Mesothelial cell of epicardium (in vitro differentiated cells): Measurements from ENCODE around the gene CTNS. TPM values are rescaled to one million over a fixed set of nuclear protein-coding genes. Genes with fewer than 3 reads are reported as not detected.

Experiments used
- DNase-seq, 2 experiments: peaks; one replicate each; pipeline ENCODE4 v3.0.0; 2021; ENCODE audit warnings: low spot score in 2 of 2; ENCODE audit not compliant: unreplicated experiment in 2 of 2
- H3K27ac Mint-ChIP-seq: 2 replicates; pipeline ENCODE4 v1.8.0; 2021; ENCODE audit warnings: mixed read lengths
- H3K27me3 Mint-ChIP-seq: 2 replicates; pipeline ENCODE4 v1.8.0; 2021; ENCODE audit warnings: low read depth, mixed read lengths
- H3K36me3 Mint-ChIP-seq: 2 replicates; pipeline ENCODE4 v1.8.0; 2021; ENCODE audit warnings: mixed read lengths
- H3K4me1 Mint-ChIP-seq: 2 replicates; pipeline ENCODE4 v1.8.0; 2021; ENCODE audit warnings: mixed read lengths
- H3K4me3 Mint-ChIP-seq: 2 replicates; pipeline ENCODE4 v1.8.0; 2021; ENCODE audit warnings: mild to moderate bottlenecking, moderate library complexity, mixed read lengths
- H3K9me3 Mint-ChIP-seq: 2 replicates; pipeline ENCODE4 v1.8.0; 2021; ENCODE audit warnings: mixed read lengths
- total RNA-seq: library from RNA; stranded (reverse); gene quantifications from 3 replicates; pipeline ENCODE4 v1.2.1, GENCODE V29; 2021
- TF ChIP-seq, protein P1 (sequence below): fragments of 200-600 bp; sonication (generic); IDR thresholded peaks from one replicate; pipeline ENCODE4 v1.5.0; 2021; ENCODE audit warnings: antibody characterized with exemption; ENCODE audit not compliant: unreplicated experiment

The CTNS gene
- total RNA-seq, 1 donor from 2014 or later, result 13.4 TPM

DNA sequence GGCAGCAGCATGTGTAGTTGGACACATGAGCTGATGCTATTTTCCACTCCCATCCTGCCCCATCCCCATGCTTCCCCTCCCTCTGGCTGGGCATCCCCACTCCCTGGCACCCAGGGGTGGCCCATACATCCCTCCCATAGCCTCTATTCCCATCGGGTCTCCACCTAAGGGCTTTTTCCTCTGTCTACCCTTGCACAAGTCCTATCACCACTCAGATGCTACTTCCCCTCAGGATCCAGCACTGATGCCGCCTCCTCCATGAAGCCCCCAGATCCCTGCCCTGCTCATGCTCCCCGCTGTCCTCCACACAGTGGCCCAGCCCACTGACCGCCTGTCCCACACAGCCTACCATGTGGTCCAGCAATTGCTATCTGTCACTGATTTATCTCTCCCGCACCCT is 43.2 kb upstream of the CTNS start:
- Mint-ChIP-seq H3K27me3 (no peaks in the 10 kb centered on the region), H3K4me1 (peaks cover 4% of the 10 kb centered on the region), H3K4me3 (no peak overlapping the region), H3K36me3 (peaks cover 13% of the 10 kb centered on the region), H3K27ac (no peak overlapping the region), H3K9me3 (no peaks in the 10 kb centered on the region)
- TF ChIP-seq, protein P1, sequence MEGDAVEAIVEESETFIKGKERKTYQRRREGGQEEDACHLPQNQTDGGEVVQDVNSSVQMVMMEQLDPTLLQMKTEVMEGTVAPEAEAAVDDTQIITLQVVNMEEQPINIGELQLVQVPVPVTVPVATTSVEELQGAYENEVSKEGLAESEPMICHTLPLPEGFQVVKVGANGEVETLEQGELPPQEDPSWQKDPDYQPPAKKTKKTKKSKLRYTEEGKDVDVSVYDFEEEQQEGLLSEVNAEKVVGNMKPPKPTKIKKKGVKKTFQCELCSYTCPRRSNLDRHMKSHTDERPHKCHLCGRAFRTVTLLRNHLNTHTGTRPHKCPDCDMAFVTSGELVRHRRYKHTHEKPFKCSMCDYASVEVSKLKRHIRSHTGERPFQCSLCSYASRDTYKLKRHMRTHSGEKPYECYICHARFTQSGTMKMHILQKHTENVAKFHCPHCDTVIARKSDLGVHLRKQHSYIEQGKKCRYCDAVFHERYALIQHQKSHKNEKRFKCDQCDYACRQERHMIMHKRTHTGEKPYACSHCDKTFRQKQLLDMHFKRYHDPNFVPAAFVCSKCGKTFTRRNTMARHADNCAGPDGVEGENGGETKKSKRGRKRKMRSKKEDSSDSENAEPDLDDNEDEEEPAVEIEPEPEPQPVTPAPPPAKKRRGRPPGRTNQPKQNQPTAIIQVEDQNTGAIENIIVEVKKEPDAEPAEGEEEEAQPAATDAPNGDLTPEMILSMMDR, result no peak
- DNase-seq, result no peak

DNA sequence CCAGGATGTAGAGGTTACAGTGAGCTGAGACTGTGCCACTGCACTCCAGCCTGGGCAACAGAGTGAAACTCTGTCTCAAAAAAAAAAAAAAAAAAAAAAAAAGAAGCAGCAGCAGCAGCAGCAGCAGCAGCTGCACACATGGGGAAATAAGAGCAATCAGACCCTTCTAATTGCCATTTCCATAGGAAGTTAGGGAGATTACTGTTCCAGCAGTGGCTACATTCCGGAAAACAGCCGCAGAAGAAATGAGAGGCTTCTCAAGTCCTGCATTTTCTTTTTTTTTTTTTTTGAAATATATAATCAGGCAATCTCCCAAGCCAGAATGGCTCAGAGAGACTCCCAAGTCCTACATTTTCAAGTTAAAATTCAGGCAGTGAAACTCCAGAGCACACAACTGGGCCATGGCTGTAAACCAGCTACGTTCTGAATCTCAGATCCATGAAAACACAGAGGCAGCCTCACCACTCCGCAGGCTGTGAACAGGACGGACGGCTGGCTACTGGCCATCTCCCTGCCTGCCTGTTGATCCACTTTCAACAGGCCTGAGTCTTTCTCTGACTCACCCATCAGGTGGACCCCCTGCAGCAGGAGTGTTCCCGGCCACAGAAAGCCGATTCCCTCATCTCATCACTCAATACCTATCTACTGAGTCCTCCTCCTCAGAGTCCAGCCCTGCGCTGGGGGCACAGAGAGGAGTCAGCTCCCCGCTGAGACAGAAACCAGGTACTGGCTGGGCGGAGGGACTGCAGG is 42.3 kb upstream of the CTNS start:
- DNase-seq, result no peak

DNA sequence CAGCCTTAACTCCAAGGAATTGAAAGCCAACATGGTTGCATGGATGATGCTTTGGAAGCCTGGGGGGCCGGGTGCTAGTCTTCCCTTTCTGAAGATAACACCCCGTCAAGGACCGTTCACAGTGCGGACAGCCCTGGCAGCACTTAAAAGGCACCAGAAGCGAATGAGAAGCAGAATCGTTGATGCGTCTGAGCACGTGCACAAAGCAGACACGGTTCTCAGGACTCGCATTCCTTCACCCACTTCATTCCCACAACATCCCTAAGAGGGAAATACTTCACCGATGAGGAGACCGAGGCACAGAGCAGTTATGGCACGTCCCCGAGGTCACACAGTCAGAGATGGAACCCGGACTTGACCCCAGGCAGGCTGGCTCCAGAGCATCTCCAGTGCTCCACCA is 41.6 kb upstream of the CTNS start:
- no peaks in the 10 kb centered on the region for H3K27me3 Mint-ChIP-seq
- H3K4me3 Mint-ChIP-seq, result no peak overlapping the region
- H3K4me1 Mint-ChIP-seq, result peaks cover 4% of the 10 kb centered on the region
- TF ChIP-seq, protein P1, result no peak
- peaks cover 3% of the 10 kb centered on the region for H3K36me3 Mint-ChIP-seq
- DNase-seq, result no peak
- H3K27ac Mint-ChIP-seq, result peak overlapping the region; percentile 82
- no peaks in the 10 kb centered on the region for H3K9me3 Mint-ChIP-seq

More for the DNA sequence above, 42.3 kb upstream of the CTNS start:
- H3K4me3 Mint-ChIP-seq, result no peak overlapping the region
- H3K9me3 Mint-ChIP-seq, result no peaks in the 10 kb centered on the region
- peaks cover 10% of the 10 kb centered on the region for H3K36me3 Mint-ChIP-seq
- TF ChIP-seq, protein P1, result no peak
- H3K27ac Mint-ChIP-seq, result peak overlapping the region; percentile 82
- H3K27me3 Mint-ChIP-seq, result no peaks in the 10 kb centered on the region
- H3K4me1 Mint-ChIP-seq, result peaks cover 4% of the 10 kb centered on the region

DNA sequence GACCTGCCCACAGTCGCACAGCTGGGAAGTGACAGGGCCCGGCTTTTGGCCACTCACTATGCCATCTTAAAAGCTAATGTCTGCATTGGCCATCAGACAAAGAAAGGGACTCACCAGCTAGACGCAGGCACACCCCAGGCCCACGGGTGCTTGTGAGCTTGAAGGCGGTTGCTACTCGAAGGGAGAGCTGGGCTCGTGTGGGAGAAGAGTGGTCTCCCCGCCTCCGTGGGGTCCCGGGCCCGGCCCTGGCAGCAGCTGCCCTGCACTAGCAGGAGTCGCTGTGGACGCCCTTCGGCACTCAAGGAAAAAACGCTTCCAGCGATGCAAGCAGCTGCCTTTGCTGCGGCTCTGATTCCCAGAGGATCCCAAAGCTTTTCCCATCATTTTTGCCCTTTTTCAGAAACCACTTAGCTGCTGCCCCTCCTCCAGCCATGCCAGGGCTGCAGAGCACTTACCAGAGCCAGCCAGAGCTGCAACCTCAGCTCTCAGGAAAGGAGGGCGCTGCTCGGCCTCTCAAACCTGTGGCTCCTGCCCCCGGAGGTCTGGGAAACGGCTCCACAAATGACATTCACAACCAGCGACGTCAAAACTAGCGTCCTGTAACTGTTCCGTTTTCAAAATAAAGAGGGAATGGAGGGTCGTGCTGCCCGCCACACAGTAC is 39.6 kb upstream of the CTNS start:
- H3K9me3 Mint-ChIP-seq, result no peaks in the 10 kb centered on the region
- TF ChIP-seq, protein P1, result no peak
- H3K36me3 Mint-ChIP-seq, result no peaks in the 10 kb centered on the region
- no peak overlapping the region for H3K27ac Mint-ChIP-seq
- H3K4me1 Mint-ChIP-seq, result peaks cover 4% of the 10 kb centered on the region
- no peaks in the 10 kb centered on the region for H3K27me3 Mint-ChIP-seq
- H3K4me3 Mint-ChIP-seq, result no peak overlapping the region
- no peak for DNase-seq

DNA sequence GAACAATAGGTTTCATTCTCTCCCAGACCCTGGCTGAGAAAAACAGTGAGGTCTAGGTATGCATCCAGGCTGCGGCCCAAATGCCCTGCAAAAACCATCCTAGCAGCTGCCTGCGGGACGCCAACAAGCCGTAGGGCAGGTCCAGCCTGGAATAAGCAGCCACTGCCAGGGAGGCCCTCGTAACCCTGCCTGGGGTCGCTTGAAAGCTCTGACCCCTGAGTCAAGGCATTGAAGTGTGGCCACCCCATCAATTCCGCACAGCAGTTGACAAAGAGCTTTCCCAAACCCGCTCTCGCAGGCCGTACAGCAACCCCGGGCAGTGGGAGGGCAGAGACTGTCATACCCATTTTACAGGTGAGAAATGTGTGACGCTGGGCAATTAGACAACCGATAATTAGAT is 38.5 kb upstream of the CTNS start:
- Mint-ChIP-seq H3K9me3 (no peaks in the 10 kb centered on the region), H3K4me3 (no peak overlapping the region), H3K27me3 (no peaks in the 10 kb centered on the region), H3K36me3 (peaks cover 6% of the 10 kb centered on the region), H3K27ac (no peak overlapping the region), H3K4me1 (peaks cover 4% of the 10 kb centered on the region)
- DNase-seq, result no peak
- TF ChIP-seq, protein P1, result no peak
